GM19452 (cell line): ENCODE data around the gene CCDC13.

Experiments used
- ATAC-seq: cut with Tn5 transposase; IDR thresholded peaks from one replicate; pipeline ENCODE4 v1.9.1; 2021; ENCODE audit not compliant: unreplicated experiment

CCDC13 gene

GRCh38 chr3:42735615-42736014 is 37.4 kb downstream of the CCDC13 start:
- ATAC-seq = no peak

GRCh38 chr3:42735019-42735418 is 38.0 kb downstream of the CCDC13 start:
- ATAC-seq = no peak

GRCh38 chr3:42734263-42734860 is 38.7 kb downstream of the CCDC13 start:
- ATAC-seq = no peak

- ATAC-seq = no peak
Observed at GRCh38 chr3:42733501-42734262, 39.4 kb downstream of the CCDC13 start.

GRCh38 chr3:42732829-42733459 is 40.1 kb downstream of the CCDC13 start:
- ATAC-seq = no peak

GRCh38 chr3:42732196-42732828 is 40.7 kb downstream of the CCDC13 start:
- no peak for ATAC-seq

- ATAC-seq = no peak
Observed at GRCh38 chr3:42731476-42732195, 41.4 kb downstream of the CCDC13 start.

- ATAC-seq = no peak
Observed at GRCh38 chr3:42730706-42731420, 42.2 kb downstream of the CCDC13 start.

GRCh38 chr3:42730294-42730693 is 42.8 kb downstream of the CCDC13 start:
- ATAC-seq = no peak

GRCh38 chr3:42729404-42730145 is 43.5 kb downstream of the CCDC13 start:
- no peak for ATAC-seq

- ATAC-seq = no peak
Observed at GRCh38 chr3:42728668-42729364, 44.2 kb downstream of the CCDC13 start.

- ATAC-seq = no peak
Observed at GRCh38 chr3:42728056-42728455, 45.0 kb downstream of the CCDC13 start.

- ATAC-seq = no peak
Observed at GRCh38 chr3:42725454-42725853, 47.6 kb downstream of the CCDC13 start.

- ATAC-seq = no peak
Observed at GRCh38 chr3:42723219-42723618, 49.8 kb downstream of the CCDC13 start.
